Measurements from ENCODE around the gene ACER3.

ACER3 gene

DNA sequence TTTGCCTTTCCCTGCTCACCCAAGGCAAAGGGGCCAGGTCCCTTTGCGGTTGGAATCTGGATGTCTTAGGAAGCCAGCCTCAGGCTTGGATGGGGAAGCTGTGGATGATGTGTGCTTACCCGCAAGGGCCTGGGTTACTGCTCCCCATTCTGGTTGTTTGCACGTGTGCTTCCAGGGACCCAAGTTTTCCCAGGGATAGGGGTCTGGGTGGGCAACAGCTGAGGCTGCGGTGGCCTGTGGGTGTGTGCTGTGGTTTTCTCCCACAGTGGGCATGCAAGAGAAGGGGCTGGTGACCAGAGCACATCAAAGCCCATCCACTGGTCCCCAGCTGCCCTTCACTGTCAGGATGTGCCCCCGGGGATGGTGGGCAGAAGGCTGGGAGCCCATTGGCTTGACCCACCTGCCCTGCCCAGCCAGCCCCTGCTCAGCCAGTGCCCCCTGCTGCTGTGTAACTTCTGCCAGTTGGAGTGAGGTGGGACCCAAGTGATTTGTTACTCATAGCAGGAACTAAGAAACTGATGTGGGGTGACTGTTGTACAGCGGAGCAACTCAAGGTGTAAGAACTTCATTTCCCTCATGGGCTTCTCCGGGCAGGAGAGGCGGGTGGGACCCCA is 209.4 kb downstream of the ACER3 start:
- no peak for DNase-seq (ENCODE audit: low read depth)
- H3K4me3 ChIP-seq (ENCODE audit: low read depth, low read length) = no peak overlapping the region
- TF ChIP-seq, protein P1, sequence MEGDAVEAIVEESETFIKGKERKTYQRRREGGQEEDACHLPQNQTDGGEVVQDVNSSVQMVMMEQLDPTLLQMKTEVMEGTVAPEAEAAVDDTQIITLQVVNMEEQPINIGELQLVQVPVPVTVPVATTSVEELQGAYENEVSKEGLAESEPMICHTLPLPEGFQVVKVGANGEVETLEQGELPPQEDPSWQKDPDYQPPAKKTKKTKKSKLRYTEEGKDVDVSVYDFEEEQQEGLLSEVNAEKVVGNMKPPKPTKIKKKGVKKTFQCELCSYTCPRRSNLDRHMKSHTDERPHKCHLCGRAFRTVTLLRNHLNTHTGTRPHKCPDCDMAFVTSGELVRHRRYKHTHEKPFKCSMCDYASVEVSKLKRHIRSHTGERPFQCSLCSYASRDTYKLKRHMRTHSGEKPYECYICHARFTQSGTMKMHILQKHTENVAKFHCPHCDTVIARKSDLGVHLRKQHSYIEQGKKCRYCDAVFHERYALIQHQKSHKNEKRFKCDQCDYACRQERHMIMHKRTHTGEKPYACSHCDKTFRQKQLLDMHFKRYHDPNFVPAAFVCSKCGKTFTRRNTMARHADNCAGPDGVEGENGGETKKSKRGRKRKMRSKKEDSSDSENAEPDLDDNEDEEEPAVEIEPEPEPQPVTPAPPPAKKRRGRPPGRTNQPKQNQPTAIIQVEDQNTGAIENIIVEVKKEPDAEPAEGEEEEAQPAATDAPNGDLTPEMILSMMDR (conservative IDR thresholded peaks at IDR 0.05; ENCODE audit: low read depth, low read length) = no peak

DNA sequence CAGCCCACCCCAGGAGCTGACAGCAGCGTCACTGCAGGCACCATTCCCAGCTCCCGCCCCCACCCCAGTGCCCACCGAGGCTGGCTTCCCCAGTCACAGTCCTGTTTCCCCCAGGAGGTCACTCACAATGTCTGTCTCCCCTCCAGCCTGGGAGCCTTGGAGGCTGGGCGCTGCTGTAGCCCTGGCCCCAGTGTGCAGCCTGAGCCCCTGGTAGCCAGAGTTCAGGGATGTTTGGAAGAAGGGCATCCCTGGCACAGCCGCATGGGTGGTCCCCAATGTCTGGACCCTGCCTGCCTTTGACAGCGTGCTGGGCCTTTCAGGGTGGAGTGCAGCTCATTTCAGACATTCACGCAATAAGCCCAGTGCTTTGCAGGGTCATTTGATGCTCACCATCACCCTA is 210.4 kb downstream of the ACER3 start:
- no peak overlapping the region for H3K4me3 ChIP-seq (ENCODE audit: low read depth, low read length)
- TF ChIP-seq, protein P1 (conservative IDR thresholded peaks at IDR 0.05; ENCODE audit: low read depth, low read length) = no peak
- no peak for DNase-seq (ENCODE audit: low read depth)

- H3K4me3 ChIP-seq (ENCODE audit: low read depth, low read length) = no peak overlapping the region
- DNase-seq (ENCODE audit: low read depth) = peak; percentile 24
- TF ChIP-seq, protein P1 (conservative IDR thresholded peaks at IDR 0.05; ENCODE audit: low read depth, low read length) = no peak
Measured at GRCh38 chr11:77071671-77072605, 211.2 kb downstream of the ACER3 start.

DNA sequence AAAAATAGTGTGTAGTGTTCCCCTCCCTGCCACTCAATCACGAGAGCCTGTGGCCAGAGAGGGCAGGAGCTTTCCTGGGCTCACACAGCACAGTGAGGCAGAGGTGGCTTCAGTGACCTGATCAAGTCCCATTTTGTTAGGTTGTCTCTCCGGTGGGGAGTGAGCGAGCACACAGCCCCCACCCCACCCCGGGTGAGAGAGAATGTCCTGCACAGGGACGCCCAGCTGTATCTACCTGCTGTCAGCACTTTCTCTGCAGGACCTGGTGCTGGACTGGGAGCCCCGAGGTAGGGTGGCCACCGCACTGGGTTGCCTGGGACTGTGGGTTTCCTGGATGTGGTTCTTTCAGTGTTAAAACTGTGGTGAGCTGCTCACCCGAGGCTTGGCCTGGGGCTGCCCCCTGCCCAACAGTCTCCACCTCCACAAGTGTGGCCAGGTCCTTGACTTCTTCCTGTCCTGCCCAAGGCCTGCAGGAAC is 212.2 kb downstream of the ACER3 start:
- TF ChIP-seq, protein P1 (conservative IDR thresholded peaks at IDR 0.05; ENCODE audit: low read depth, low read length) = no peak
- DNase-seq (ENCODE audit: low read depth) = no peak
- H3K4me3 ChIP-seq (ENCODE audit: low read depth, low read length) = no peak overlapping the region

DNA sequence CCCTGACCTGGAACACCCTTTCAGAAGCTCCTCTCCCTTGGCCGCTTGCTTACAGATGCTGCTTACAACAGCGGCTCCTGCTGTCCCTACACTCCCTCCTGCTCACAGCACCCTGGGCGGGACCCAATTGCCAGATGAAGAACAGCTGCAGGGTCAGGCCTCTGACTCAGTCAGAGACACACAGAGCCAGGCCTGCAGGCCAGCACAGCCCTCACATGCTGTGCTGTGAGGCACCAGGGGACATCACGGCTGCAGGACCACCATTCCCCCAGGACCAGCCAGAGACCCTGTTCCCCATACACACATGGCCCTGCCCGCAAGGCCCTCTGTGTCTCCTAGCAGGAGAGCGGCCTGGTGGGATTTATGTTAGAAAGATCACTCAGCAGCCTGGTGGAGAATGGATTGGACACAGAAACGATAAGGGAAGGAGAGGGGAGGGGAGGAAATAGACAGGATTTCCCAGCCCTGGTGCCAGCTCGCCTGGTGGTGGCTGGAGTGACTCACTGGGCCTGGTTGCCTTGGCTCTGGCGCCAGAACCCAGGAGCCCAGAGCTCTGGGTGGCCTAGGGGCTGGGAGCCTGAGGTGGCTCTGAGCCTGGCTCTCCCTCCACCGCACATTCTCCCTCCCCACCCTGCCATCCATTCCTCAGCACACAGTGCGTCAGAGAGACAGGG is 212.7 kb downstream of the ACER3 start:
- DNase-seq (ENCODE audit: low read depth) = peak; percentile 98
- no peak overlapping the region for H3K4me3 ChIP-seq (ENCODE audit: low read depth, low read length)
- TF ChIP-seq, protein P1 (conservative IDR thresholded peaks at IDR 0.05; ENCODE audit: low read depth, low read length) = peak; percentile 81

GRCh38 chr11:77074205-77074604 is 213.5 kb downstream of the ACER3 start:
- TF ChIP-seq, protein P1 (conservative IDR thresholded peaks at IDR 0.05; ENCODE audit: low read depth, low read length) = no peak
- H3K4me3 ChIP-seq (ENCODE audit: low read depth, low read length) = no peak overlapping the region
- no peak for DNase-seq (ENCODE audit: low read depth)
